Measurements from ENCODE around the gene RNF213.

RNF213 gene

GRCh38 chr17:80212962-80213642 lies 47.5 kb upstream of the RNF213 start:
- H4K20me1 ChIP-seq (ENCODE audit: insufficient read depth, low read length): no peaks in the 10 kb centered on the region
- H3K9ac ChIP-seq (ENCODE audit: low read length): no peak overlapping the region
- no peaks in the 10 kb centered on the region for H3K4me1 ChIP-seq (ENCODE audit: low read length)
- no peak overlapping the region for H3K27ac ChIP-seq (ENCODE audit: low read length)
- no peaks in the 10 kb centered on the region for H3K9me2 ChIP-seq (replicated peaks; ENCODE audit: insufficient read depth, low read length)
- H3F3A ChIP-seq (ENCODE audit: insufficient read depth, low read length): no peaks in the 10 kb centered on the region
- no peak overlapping the region for H2AFZ ChIP-seq (ENCODE audit: low read length)
- TF ChIP-seq EZH2phosphoT487 (IDR thresholded peaks at IDR 0.05; ENCODE audit: low read length) (no peak), CTCF (IDR thresholded peaks at IDR 0.05; ENCODE audit: low read length) (no peak)
- H3K4me2 ChIP-seq (ENCODE audit: low read depth, low read length): no peak overlapping the region
- no peaks in the 10 kb centered on the region for H3K9me3 ChIP-seq (replicated peaks; ENCODE audit: insufficient read depth, low read length)
- peaks cover 13% of the 10 kb centered on the region for H3K79me2 ChIP-seq (ENCODE audit: low read length)
- no peaks in the 10 kb centered on the region; the same call in 1 of the 2 replicates for H3K36me3 ChIP-seq (replicated peaks; ENCODE audit: insufficient read depth, low read length)
- H3K4me3 ChIP-seq (ENCODE audit: low read length): no peak overlapping the region
- no peaks in the 10 kb centered on the region for H3K27me3 ChIP-seq (replicated peaks; ENCODE audit: insufficient read depth, low read length)
- no peak for DNase-seq

- H3F3A ChIP-seq (ENCODE audit: insufficient read depth, low read length): no peaks in the 10 kb centered on the region
- 0 out of 2 replicates have a peak, but pooled peaks cover 3% of the 10 kb centered on the region for H3K4me1 ChIP-seq (ENCODE audit: low read length)
- H3K4me3 ChIP-seq (ENCODE audit: low read length): no peak overlapping the region
- no peaks in the 10 kb centered on the region; the same call in 1 of the 2 replicates for H3K36me3 ChIP-seq (replicated peaks; ENCODE audit: insufficient read depth, low read length)
- no peak overlapping the region for H3K9ac ChIP-seq (ENCODE audit: low read length)
- H3K9me3 ChIP-seq (replicated peaks; ENCODE audit: insufficient read depth, low read length): no peaks in the 10 kb centered on the region
- no peak for DNase-seq
- peaks cover 18% of the 10 kb centered on the region for H3K79me2 ChIP-seq (ENCODE audit: low read length)
- H3K27me3 ChIP-seq (replicated peaks; ENCODE audit: insufficient read depth, low read length): no peaks in the 10 kb centered on the region
- H3K4me2 ChIP-seq (ENCODE audit: low read depth, low read length): no peak overlapping the region
- H4K20me1 ChIP-seq (ENCODE audit: insufficient read depth, low read length): no peaks in the 10 kb centered on the region
- TF ChIP-seq EZH2 (optimal IDR thresholded peaks at IDR 0.05; ENCODE audit: low read depth, low read length): no peak
- no peak for TF ChIP-seq CTCF (IDR thresholded peaks at IDR 0.05; ENCODE audit: low read length)
- TF ChIP-seq EZH2phosphoT487 (IDR thresholded peaks at IDR 0.05; ENCODE audit: low read length): no peak
- H3K27ac ChIP-seq (ENCODE audit: low read length): no peak overlapping the region
- H3K9me2 ChIP-seq (replicated peaks; ENCODE audit: insufficient read depth, low read length): no peaks in the 10 kb centered on the region
- H2AFZ ChIP-seq (ENCODE audit: low read length): no peak overlapping the region
Measured at GRCh38 chr17:80213643-80213975, 47.0 kb upstream of the RNF213 start.

GRCh38 chr17:80214012-80214877 lies 46.4 kb upstream of the RNF213 start:
- peaks cover 24% of the 10 kb centered on the region for H3K79me2 ChIP-seq (ENCODE audit: low read length)
- no peaks in the 10 kb centered on the region for H4K20me1 ChIP-seq (ENCODE audit: insufficient read depth, low read length)
- peaks cover 2% of the 10 kb centered on the region; the same call in 1 of the 2 replicates for H3F3A ChIP-seq (ENCODE audit: insufficient read depth, low read length)
- H3K27ac ChIP-seq (ENCODE audit: low read length): no peak overlapping the region
- H3K27me3 ChIP-seq (replicated peaks; ENCODE audit: insufficient read depth, low read length): no peaks in the 10 kb centered on the region
- no peaks in the 10 kb centered on the region for H3K9me2 ChIP-seq (replicated peaks; ENCODE audit: insufficient read depth, low read length)
- TF ChIP-seq EZH2 (optimal IDR thresholded peaks at IDR 0.05; ENCODE audit: low read depth, low read length): no peak
- no peak for TF ChIP-seq CTCF (IDR thresholded peaks at IDR 0.05; ENCODE audit: low read length)
- TF ChIP-seq EZH2phosphoT487 (IDR thresholded peaks at IDR 0.05; ENCODE audit: low read length): no peak
- DNase-seq: no peak
- no peak overlapping the region for H3K9ac ChIP-seq (ENCODE audit: low read length)
- H2AFZ ChIP-seq (ENCODE audit: low read length): no peak overlapping the region
- peaks cover 6% of the 10 kb centered on the region for H3K4me1 ChIP-seq (ENCODE audit: low read length)
- no peak overlapping the region for H3K4me2 ChIP-seq (ENCODE audit: low read depth, low read length)
- H3K4me3 ChIP-seq (ENCODE audit: low read length): no peak overlapping the region
- no peaks in the 10 kb centered on the region for H3K9me3 ChIP-seq (replicated peaks; ENCODE audit: insufficient read depth, low read length)
- no peaks in the 10 kb centered on the region; the same call in 1 of the 2 replicates for H3K36me3 ChIP-seq (replicated peaks; ENCODE audit: insufficient read depth, low read length)
